ENCODE results near the gene HOXD1.

HOXD1 gene

DNA sequence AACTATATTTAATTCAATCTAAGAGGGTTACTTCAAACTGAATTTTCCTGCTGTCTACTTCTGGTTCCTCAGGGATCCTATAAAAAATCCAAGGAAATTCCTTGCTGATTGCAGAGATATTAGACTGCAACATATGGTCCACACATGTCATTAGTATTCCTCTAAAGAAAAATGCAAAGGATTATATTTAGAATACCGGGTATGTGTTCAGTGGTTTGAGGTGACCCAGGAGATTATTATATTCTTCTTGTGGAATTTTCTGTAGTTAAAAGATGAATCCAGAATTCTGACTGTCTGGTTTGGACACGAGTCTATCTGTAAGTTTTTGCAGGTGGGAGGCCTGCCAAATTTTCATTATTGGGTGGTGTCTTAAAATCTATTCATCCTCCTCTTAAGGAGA is 18.2 kb downstream of the HOXD1 start:
- TF ChIP-seq, protein P1, sequence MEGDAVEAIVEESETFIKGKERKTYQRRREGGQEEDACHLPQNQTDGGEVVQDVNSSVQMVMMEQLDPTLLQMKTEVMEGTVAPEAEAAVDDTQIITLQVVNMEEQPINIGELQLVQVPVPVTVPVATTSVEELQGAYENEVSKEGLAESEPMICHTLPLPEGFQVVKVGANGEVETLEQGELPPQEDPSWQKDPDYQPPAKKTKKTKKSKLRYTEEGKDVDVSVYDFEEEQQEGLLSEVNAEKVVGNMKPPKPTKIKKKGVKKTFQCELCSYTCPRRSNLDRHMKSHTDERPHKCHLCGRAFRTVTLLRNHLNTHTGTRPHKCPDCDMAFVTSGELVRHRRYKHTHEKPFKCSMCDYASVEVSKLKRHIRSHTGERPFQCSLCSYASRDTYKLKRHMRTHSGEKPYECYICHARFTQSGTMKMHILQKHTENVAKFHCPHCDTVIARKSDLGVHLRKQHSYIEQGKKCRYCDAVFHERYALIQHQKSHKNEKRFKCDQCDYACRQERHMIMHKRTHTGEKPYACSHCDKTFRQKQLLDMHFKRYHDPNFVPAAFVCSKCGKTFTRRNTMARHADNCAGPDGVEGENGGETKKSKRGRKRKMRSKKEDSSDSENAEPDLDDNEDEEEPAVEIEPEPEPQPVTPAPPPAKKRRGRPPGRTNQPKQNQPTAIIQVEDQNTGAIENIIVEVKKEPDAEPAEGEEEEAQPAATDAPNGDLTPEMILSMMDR (IDR thresholded peaks at IDR 0.05) = no peak
- Histone ChIP-seq H3K4me3 (no peak overlapping the region), H3K27ac (no peak overlapping the region)
- DNase-seq (ENCODE audit: low spot score) = no peak

DNA sequence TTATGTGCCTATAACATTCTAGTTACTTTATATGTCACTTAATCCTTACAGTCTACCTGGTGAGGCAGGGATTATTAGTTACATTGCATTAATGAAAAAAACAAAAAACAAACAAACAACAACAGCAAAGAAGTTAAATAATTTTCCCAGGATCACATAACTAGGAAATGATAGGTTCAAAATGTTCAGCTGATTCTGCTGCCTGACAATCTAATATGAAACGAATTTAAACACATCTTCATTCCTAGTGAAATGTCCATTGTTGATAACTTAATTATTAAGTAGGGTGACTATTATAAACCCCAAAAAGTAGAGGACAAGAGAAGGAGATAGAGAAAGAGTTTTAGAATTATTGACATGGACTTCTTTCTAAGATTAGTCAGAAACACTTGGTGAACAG is 22.6 kb downstream of the HOXD1 start:
- TF ChIP-seq, protein P1 (IDR thresholded peaks at IDR 0.05) = no peak
- H3K27ac ChIP-seq = no peak overlapping the region
- no peak for DNase-seq (ENCODE audit: low spot score)
- no peak overlapping the region for H3K4me3 ChIP-seq

DNA sequence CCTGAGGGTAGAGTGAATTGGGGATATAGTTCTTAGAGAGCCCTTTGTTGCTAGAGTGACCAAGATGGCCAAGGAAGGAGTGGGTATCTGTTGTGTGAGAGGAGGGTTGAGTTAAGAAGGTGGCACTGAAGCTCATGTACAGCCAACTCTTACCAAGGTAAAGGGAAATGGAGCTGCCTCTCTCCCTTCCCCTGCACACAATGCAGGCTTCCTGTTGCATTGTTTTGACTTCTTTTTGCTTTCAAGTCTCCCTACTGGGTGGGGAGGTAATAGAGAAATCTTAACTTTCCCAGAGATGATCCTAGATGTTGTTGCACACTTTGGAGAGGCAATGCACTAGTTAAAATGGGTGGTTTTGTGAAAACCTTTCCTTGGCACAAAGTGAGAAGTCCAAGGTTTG is 23.8 kb downstream of the HOXD1 start:
- H3K27ac ChIP-seq = no peak overlapping the region
- TF ChIP-seq, protein P1 (IDR thresholded peaks at IDR 0.05) = no peak
- H3K4me3 ChIP-seq = no peak overlapping the region
- DNase-seq (ENCODE audit: low spot score) = no peak

DNA sequence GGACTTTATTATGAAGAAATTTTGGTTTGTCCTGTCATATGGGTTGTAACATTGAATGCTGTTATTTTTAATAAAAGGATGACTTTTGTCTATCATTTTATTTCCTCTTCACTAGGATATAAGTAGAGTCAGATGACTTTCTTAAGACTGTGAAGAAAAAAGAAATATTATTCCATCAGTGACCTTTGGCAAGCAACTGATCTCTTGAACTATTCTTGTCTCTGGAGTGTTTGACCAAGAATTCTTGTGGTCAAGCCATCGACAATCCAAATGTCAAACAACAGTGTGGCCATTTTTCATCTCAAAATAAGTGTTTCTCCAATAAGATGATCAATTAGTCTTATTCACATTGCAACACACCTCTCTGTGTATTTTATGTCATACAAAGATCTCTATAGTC is 24.9 kb downstream of the HOXD1 start:
- no peak overlapping the region for H3K27ac ChIP-seq
- TF ChIP-seq, protein P1 (IDR thresholded peaks at IDR 0.05) = no peak
- H3K4me3 ChIP-seq = no peak overlapping the region
- DNase-seq (ENCODE audit: low spot score) = no peak

DNA sequence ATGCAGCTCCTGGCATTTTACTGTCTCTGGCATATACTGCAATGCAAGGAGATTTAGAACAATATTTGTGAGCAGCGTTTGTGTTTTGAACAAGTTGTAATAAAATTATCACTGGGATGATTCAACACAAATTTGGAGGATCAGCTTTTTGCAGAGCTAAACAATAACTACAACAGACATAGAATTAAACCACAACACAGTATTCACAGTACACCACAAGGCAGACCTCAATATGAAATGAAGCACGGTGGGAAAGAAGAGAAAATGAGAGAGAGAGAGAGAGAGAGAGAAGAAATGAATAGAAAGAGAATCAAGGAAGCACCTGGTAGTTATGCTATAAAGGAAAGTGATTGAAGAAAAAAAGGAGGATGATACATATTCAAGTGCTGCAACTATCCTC is 39.4 kb downstream of the HOXD1 start:
- H3K27ac ChIP-seq = no peak overlapping the region
- TF ChIP-seq, protein P1 (IDR thresholded peaks at IDR 0.05) = no peak
- no peak overlapping the region for H3K4me3 ChIP-seq
- DNase-seq (ENCODE audit: low spot score) = no peak

DNA sequence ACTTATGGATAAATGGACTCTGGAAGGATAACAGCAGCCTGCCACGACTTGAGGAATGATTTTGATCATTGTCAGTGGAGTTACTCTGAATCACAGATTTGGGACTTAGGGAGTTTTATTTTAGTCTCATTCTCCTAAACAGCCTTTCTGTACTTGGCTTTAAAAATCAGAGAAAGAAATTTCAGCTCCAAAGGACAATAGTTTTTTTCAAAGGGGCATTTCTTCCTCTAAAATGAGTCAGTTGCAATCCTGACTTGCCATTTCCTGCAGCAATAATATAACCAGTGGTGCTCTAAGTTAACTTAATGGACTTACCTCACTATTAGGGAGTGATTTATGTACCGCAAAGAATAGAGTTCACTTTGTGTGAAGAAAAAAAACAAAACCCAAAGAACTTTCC is 45.7 kb downstream of the HOXD1 start:
- TF ChIP-seq, protein P1 (IDR thresholded peaks at IDR 0.05) = no peak
- no peak overlapping the region for H3K27ac ChIP-seq
- DNase-seq (ENCODE audit: low spot score) = no peak
- H3K4me3 ChIP-seq = no peak overlapping the region

DNA sequence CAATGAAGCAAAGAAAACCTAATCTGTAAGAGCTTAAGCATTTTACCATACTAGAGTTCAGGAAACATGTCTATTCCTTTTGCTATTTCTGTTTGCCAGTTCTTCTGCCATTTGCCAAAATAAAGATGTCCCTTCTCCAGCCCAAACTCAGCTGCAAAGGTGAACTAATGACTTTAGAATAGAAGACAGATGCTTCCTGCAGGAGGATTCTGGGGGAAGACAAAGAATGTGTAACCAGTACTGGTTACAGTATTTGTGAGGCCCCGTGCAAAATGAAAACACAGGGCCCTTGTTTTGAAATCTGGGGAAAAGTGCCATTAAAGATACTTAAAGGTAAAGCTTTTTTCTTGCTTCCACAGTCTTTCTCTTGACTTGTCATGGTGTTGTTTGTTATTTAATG is 46.5 kb downstream of the HOXD1 start:
- Histone ChIP-seq H3K27ac (no peak overlapping the region), H3K4me3 (no peak overlapping the region)
- TF ChIP-seq, protein P1 (IDR thresholded peaks at IDR 0.05) = no peak
- DNase-seq (ENCODE audit: low spot score) = no peak

All from coronary artery (tissue), 2 donors.